ENCODE results near the gene NUMBL.

The NUMBL gene

DNA sequence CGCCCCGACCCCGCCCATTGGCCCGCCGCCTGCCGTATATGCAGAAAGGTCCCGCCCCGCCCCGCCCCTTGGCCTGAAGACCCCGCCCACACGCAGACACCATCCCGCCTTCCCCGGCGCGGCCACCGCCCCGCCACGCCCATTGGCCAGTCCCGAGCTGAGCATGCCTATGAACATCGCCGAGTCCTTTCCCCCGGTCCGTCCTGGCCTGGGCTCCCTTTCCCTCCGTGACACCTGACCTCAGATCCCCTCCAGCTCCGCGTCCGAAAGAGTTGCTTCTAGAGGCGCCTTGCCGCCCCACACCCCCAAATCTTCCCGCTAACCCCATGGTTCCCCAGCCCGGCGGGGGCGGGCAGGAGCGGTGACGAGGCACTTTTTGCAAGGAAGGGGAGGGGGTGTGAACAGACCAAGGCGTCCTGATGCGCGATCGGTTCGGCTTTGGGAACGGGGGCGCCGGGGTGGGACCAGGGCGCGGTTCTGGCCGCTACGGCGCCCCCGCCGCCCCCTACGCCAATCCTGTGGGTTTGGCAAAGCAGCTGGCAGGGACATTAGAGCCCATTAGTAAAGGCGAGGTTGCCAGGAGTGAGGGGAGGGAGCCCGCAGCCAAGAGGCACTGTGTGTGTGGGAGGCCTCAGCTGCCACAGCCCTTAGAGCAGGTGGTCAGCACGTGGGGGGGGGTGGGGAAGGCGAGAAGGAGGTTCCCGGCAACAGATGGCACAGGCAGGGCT is 406 bp upstream of the NUMBL start:
- DNase-seq (ENCODE audit: low spot score), result peak; percentile 83

DNA sequence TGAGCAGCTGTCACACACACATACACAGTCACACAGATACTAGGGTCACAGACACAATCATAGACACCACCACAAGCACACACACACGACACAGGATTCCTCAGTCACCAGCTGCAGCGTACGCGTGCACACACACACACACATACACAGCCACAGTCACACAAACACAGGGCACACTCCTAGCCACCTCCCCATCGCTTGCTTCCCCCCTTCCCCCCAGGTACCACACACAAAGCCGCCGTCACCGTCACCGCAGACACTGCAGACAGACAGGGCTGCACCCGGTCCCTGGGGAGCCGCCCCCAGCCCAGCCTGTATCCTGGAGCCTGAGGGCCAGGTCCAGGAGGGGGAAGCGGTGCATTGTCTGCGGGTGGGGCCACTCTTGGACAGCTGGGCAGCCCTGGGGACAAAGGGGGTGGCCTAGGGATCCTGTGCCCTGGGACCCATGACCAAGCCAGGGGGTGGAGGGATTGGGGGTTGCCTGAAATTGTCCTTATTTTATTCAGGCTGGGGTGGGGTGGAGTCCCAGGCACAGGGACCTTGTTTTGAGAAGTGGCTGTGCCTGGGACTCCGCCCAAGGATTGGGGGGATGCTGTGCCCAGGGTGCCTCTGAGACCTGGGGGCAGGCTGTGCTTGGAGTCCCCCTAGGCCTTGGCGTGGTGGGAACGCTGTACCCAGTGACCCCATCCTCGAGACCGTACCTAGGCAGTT is 957 bp downstream of the NUMBL start:
- DNase-seq (ENCODE audit: low spot score), result no peak

DNA sequence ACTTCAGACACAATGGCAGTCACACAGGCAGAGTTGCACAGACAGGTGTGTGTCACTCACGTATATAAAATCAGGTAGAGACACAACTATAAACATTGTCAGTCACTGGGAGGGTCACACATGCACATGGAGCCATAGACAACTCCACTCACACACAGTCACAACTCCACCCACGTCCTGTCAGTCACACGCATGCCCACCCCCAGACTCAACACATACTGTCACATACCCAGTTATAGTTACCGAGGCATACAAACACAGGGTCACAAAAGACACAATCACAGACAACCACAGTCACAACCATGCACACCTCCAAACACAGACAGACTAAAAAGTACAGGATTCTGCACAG is 1.5 kb downstream of the NUMBL start:
- DNase-seq (ENCODE audit: low spot score), result no peak

DNA sequence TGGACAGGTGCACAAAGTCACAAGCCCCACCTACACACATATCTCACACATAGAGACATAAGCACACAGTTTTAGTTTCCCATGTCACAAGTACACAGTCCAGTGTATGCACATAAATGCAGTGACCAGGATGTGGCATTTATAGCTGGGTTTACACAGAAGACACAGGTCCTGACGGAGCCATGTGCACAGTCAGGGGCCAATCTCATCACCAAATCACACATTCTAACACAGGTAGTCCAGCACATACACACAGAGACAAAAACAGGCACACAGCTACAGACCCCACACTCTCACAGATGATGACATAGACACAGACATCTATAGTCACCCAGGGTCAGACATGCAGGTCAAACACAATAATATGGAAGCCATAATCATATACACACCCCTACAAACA is 2.1 kb downstream of the NUMBL start:
- no peak for DNase-seq (ENCODE audit: low spot score)

DNA sequence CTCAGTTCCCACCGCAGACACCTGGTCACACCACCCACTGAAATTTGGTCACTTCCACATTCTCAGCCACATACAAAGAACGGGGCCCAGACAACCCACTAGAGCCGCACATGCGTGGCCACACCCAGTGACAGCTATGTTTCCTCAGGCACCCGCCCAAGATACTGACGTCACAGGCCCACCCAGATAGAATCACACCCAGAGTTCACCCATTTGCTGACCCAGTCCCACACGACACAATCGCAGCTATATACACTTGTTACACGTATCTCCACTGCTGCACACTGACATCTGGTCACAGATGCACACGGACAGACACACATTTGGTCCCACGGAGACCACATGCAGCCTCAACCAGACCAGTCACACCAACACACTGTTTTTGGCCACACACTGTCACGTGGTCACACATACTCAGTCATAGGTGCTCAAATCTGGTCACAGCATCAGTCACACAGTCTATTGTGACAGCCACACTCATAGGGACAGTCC is 2.9 kb downstream of the NUMBL start:
- no peak for DNase-seq (ENCODE audit: low spot score)

DNA sequence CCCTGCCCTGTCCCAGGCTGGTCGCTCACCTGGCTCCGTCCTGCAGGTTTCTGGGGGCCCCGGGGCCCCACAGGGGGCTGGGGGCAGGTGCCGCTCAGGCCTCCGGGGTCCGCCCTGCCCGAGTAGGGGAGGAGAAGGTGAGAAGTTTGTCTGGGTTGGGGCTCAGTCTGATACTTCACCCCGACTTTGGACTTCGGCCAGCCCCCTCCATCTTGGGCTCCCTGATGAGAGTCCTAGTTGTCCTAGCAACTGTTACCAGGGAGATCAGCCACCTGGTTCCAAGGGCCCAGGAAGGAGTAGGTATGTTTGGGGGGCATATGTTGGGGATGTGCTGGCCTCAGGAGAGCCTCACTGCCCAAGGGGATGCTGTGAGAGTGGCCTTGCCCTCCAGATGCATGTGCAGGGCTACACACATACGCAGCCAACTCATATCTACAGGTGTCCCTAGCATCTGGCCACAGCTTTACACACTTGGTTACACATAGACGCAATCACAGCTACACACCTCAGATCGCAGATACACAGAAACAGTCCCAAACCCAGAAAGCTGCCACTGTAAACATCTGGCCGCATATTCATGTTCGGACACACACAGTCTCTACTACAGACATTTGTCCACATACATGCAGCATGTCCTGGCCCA is 3.4 kb downstream of the NUMBL start:
- no peak for DNase-seq (ENCODE audit: low spot score)

DNA sequence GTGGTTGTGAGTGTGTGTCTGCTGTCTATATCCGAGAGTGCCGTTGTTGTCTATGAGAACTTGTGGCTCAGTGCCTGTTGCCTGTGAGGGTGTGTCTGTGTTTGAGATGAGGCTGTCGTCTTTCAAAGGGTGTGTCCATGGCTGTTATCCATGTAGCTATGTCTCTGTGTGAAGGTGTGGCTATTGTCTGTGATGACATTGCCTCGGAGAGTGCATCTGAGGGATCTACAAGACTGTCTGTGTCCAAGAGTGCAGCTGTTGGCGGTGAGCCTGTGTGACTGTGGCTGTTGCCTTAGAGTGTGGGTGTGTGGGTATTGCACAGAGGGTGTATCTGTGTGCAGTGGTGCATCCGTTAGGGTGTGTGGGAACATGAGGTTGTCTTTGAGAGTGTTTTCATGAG is 4.9 kb downstream of the NUMBL start:
- no peak for DNase-seq (ENCODE audit: low spot score)

DNA sequence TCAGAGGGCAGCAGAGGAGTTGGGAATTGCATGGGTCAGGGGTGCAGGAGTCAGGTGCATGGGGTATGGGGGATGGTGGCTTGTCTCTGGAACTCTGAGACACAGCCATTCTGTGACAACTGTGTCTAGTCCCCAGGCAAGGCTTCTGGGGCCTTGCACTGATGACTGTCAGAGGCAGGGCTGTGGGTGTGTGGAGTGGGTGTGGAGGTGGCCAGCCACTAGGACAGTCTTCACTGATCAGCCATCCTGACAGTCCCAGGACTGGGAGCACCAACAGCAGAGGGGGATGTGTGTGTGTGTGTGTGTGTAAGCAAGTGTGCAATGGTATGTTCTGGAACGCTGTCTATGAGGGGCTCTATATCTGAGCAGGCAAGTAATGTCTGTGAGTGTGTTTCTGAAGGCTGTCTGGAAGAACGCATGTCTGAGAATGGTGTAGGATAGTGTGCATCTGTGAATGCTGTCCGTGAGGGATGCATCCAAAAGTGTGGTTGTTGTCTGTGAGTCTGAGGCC is 5.4 kb downstream of the NUMBL start:
- DNase-seq (ENCODE audit: low spot score), result no peak

DNA sequence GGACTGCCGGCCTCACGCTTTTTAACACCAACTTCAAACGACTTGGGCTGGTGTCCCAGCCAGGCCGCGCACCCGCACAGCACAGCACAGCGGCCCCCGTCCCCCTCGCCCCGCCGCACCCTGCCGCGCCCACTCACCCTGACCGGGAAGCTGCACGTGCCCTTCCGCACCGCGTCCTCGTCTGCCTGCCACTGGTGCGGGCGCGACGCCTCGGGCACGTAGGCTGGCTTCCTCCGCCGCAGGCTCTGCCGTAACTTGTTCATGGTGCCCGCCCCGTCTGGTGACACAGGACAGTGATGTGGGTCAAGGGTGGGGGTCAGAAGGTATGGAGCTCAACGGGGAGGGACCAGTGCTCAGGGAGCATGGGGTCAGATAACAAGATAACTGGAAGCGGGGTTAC is 6.2 kb downstream of the NUMBL start:
- no peak for DNase-seq (ENCODE audit: low spot score)

DNA sequence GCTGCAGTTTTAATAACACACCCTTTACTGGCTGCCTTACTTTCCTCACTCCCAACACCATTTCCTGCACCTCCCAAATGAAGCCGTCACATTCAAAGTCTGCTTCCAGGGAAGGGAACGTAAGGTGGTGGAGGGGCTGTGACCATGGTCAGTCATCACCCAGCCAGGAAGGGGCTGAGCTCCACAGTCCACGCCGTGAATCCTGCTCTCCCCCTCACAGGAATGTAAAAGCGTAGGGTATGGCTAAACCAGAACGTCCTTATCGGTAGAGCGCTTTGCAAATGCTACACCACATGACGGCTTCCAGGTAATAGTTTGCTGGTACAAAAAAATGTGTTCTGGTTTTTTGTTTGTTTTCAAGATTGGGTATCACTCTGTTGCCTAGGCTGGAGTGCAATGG is 7.0 kb downstream of the NUMBL start:
- no peak for DNase-seq (ENCODE audit: low spot score)

DNA sequence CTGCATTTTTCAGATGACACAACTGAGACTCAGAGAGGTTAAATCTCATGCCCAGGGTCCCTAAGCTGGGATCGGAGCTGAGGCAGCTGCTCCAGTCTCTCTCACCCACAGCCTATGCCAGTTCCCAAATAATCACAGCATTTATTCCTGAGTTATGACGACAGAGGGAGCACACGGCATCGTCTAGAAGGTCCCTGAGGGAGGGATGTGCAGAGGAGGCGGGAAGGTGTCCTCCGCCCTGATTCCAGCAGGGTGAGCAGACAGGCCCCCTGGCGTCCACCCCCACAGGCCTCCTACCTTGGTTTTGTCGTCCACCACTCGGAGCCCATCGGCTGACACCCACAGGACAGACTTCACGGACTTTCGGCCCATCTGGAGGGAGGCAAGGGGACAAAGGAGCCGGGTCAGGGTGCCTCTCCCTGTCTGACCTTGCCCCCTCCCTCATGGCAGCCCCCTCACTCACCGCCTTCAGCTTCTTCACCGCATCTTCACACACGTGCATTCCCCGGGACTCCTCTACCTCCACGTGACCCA is 8.0 kb downstream of the NUMBL start:
- DNase-seq (ENCODE audit: low spot score), result no peak

DNA sequence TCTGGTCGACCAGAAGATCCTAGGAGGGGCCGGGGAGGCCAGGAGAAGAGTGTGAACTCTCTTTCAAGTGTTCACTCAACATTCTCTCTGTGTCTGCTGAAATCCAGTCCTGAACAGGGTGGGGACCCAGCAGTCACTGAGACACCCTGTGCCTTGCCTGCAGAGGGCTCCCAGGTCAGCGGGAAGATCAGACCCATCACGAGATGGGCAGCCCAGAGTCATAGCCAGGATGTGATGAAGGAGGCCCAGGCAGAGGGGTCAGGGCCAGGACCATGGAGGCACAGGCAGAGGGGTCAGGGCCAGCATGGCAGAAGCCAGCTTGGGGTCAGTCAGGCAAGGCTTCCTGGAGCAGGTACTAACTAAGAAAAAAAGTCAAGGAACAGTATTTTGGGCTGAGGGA is 9.4 kb downstream of the NUMBL start:
- no peak for DNase-seq (ENCODE audit: low spot score)

DNA sequence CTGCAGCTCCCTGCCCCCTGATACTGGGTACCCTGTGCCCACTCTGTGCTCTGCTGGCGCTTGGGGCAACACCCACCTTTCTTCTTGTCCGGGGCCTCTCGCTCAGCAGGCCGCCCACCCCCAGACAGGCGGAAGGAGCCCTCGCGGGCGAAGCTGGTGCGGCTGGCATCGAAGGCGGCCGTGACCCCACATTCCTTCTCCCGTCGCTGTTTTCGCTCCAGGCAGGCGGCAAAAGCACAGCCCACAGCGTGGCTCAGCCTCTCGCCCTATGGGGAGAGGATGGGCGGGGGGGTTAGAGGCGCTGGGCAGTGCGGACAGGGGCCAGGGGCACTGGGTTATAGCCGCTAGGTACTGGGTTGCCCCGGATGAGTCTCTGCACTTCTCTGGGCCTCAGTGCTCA is 13.3 kb downstream of the NUMBL start:
- no peak for DNase-seq (ENCODE audit: low spot score)

DNA sequence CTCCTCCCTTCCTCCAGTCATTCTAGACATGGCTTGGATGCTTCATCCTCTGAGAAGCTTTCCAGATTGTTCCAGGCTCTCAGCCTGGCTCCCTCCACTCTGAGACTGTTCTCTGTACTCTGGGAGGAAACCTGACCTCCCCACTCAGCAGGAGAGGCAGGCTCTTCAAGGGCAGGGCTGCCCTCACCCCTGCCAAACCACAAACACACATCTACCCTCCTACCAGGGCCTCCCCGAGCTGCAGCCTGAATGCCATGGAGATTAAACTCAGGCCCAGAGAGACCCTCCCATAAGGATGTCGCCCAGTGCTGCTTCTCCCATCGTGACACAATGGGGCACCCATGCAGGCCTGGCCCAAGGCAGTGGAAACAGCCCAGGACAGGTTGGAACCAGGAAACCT is 16.2 kb downstream of the NUMBL start:
- DNase-seq (ENCODE audit: low spot score), result no peak

DNA sequence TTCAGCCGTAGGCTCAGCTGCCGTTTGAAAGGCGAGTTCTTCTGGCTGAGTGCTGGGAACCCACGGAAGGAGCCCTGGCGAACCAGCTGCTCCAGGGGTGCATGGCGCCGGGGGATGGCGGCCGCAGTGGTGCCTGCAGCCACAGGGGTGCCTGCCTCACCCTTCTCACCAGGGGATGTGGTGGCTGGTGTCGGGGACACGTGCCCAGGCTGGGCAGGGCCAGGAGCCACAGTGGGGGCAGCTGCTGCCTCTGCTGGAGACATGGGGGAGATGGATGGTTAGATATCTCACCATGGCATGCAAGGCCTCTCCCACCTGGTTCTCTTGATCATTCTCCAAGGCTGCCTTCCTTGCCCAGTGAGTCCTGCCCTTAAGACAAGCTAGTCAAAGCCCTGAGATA is 17.1 kb downstream of the NUMBL start:
- DNase-seq (ENCODE audit: low spot score), result no peak

DNA sequence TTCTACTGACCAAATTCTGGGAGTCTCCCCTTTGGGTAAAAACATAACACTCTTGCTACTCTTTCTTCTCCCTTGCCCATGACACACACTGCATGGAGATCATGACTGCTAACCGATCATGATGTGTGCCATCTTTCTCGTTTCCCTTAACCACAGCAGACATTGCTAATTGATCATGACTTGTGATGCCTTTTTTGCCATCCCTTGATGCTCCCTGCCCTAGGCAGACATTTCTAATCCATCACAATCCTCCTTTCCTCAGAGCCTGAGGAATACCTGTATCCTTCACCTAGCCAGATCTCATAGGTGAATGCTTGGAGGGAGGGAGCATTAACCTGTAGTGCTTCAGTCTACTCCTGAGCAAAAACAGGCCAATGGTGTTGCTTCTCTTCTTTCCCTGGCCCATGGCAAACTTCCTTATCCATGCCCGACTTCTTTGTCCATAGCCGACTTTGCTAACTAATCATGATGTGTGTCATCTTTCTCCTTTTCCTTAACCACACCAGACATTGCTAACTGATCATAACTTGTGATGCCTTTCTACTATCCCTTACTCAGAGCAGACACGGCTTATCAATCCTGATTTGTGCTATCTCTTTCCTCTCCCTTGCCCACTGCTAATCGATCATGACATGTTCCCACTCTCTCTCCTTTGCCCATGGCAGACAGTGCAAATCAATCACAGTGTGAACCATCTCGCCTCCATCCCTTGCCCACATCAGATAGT is 17.7 kb downstream of the NUMBL start:
- no peak for DNase-seq (ENCODE audit: low spot score)

DNA sequence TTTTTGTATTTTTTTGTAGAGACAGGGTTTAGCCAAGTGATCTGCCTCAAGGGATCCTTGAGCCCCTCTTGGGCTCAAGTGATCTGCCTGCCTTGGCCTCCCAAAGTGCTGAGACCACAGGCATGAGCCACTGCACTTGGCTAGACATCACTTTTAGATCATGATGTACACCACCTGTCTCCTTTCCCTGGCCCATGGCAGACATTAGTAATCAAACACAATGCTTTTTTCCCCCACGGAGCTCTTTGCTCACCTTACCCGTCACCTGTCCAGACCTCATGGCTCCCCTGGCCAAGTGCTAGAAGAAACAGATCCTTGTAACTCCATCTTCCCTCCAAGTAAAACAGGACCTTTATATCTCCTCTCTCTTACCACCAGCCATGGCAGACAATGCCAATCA is 18.4 kb downstream of the NUMBL start:
- DNase-seq (ENCODE audit: low spot score), result no peak

DNA sequence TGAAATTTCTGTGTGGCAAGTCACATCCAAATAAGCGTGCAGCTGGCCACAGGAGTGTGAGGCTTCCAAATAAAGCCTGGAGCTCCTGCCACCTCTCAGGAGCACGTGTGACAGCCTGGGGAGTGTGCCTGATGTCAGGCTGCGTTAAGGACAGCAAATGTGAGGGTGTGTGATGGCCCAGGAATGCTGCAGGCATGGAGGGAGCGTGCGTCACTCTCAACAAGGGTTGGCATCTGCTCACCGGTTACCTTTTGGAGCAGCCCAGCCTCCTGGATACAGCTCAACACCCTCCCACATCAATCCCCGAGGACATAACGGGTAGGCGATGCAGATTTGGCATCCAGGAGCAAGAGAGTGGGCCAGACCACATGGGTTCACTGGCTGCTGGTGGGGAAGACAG is 19.0 kb downstream of the NUMBL start:
- DNase-seq (ENCODE audit: low spot score), result no peak

DNA sequence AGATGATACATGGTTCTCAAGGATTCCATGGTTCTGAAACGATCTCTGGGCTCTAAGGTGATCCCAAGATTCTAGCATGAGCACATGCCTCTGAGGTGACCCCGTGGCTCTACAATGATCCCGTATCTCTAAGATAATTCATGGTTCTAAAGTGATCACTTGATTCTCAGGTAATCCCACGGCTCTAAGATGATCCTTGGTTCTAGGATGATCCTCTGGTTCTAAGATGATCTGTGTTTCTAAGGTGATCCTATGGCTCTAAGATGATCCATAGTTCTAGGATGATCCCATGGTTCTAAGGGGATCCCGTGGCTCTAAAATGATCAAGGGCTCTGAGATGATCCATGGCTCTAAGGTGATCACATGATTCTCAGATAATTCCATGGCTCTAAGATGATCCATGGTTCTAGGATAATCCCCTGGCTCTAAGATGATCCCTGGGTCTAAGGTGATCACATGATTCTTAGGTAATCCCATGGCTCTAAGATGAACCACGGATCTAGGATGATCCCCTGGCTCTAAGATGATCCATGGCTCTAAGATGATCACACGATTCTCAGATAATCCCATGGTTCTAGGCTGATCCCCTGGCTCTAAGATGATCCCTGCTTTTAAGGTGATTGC is 21.3 kb downstream of the NUMBL start:
- no peak for DNase-seq (ENCODE audit: low spot score)

DNA sequence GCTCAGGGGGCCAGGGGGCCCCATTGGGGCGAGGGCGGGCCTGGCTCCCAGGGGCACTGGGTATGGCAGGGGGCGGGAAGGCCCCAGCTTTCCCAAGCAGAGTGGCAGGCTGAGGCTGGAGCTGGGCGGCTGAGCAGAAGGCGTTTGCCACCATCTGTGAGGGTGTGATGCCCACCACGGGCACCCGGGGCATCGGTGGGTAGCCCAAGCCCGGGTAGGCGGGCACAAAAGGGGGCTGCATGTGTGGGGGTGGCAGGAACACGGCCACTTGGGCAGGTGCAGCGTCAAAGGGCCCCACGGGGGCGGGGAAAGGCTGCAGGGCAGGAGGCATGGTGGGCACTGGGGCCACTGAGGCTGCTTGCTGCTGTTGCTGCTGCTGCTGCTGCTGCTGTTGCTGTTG is 22.8 kb downstream of the NUMBL start:
- DNase-seq (ENCODE audit: low spot score), result no peak

DNA sequence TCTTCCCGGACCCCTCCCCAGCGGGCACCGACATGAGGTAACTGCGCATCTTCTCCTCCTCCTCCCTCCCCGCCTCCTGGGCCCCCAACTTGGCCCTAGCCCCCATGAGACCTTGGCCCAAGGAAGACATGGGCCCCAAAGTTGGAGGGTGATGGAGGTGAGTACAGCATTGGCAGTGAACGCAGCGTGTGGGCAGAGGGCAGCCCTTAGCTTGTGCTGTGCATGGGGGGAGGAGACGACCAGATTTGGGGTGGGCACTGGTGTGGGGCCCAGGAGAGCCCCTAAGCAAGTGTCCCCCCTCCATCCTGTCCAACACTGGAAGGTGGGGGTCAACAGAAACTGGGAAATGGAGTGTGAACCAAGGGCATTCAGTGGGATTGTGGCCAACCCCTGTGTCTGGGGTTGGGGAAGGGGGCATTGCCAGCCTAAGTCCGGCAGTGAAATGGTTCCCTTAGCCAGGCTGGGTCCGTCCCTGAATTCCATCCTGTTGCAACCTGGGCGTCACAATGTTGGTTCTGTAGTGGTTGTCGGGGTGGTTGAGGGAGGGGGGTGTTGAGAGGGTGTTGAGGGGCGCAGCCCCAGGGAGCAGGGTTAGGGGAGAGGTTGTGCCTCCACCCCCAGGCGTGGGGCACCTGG is 23.5 kb downstream of the NUMBL start:
- no peak for DNase-seq (ENCODE audit: low spot score)

Data from HuH-7.5 (cell line).